Measurements from ENCODE around the gene NUTF2.
A peak's percentile ranks its signal among the peaks of the same experiment; 100 is the strongest.

Gene NUTF2

DNA sequence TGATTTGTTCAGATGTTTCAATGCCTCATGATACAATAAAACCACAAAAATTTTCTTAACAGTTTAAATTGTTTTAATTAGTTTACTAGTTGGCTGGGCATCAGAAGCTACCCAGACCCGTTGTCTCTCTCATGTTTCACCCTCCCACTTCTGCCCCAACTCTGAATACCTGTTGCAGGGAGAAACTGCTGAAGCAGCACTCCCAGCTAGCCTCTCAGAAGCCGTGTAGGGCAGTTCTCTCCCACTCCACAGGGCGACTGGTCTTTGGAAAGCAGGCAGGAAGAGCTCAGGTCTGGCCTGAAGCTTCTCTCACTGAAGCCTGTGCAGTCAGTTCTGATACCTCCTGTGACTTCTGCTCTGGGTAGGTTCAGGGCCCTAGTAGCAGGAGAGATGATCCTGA, 24.5 kb downstream of the NUTF2 start:
- no peak overlapping the region for H3K9ac ChIP-seq (ENCODE audit: low read depth, low read length)
- H3K4me1 ChIP-seq (ENCODE audit: control insufficient read depth, insufficient read depth, low read length) = peaks cover 5% of the 10 kb centered on the region
- no peak overlapping the region for H3K4me3 ChIP-seq (ENCODE audit: low read depth, low read length)
- no peaks in the 10 kb centered on the region for H3K9me3 ChIP-seq (ENCODE audit: control insufficient read depth, insufficient read depth, low read length)
- H3K36me3 ChIP-seq (ENCODE audit: control insufficient read depth, insufficient read depth, low read length) = peaks cover 38% of the 10 kb centered on the region
- H3K27me3 ChIP-seq (ENCODE audit: control insufficient read depth, insufficient read depth, low read length) = no peaks in the 10 kb centered on the region

DNA sequence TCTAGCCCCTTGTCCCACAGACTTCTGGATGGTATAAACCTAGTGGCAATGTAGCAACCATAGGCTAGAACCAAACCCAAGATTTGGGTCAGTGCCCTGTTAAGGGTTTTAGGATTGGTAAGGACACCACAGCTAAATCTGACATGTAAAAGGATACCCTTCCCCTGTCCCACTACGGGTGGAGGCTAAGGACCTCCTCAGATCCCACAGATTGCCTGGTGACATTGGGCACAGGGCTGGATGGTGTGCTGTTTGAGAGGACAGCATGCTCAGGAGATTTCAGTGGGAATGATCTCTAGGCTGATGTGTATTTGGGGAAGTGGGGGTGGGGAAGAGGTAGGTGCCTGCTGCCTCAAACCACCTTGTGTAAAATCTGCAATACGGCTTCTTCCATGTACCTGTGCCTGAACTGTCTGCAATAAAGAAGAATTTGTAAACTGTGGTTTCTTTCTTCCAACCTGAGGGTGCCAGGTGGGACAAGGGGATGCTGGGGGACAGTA, 25.4 kb downstream of the NUTF2 start:
- Histone ChIP-seq H3K9me3 (ENCODE audit: control insufficient read depth, insufficient read depth, low read length) (no peaks in the 10 kb centered on the region), H3K4me1 (ENCODE audit: control insufficient read depth, insufficient read depth, low read length) (peaks cover 5% of the 10 kb centered on the region), H3K36me3 (ENCODE audit: control insufficient read depth, insufficient read depth, low read length) (peaks cover 41% of the 10 kb centered on the region), H3K4me3 (ENCODE audit: low read depth, low read length) (peak overlapping the region; percentile 82), H3K9ac (ENCODE audit: low read depth, low read length) (no peak overlapping the region), H3K27me3 (ENCODE audit: control insufficient read depth, insufficient read depth, low read length) (no peaks in the 10 kb centered on the region)

DNA sequence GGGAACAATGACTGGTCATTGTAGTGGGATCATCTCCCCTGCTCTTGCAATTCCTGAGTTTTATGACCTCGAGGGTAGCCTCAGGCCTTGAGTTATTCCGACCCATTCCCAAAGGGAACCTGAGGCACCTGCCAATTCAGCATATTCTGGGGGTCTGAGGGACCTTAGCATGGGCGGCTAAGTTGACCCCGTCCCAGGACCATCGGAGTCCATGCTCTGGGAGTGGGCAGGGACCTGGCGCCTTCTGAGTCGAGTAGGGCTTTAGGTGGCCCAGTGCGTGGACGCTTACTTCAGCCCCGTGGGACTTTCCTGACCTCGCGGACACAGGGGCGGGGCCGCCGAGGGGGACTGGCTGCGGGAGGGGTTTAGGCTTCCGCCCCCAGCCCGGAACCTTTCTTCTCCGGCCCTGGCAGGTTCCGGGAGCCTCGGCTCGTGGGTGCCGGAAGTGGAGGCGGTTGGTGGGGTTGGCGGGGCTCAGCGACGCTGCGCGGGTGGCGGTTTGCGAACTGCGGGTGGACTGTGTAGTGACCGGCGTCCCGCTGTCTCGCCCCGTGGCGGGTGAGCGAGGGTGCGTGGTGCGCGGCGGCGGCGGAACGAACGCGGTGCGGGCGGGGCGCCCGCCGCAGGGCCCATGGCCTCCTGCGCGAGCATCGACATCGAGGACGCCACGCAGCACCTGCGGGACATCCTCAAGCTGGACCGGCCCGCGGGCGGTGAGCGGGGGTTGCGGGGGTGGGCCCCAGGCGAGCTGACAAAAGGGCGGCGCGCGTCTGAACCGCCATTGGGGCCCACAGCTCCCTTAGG, 26.1 kb downstream of the NUTF2 start, which contains the start of gene EDC4:
EDC4 (plus strand) TSS at position 422 of the 804 bp plus-strand sequence; CDS start at position 632, 210 bp downstream.
- no peaks in the 10 kb centered on the region for H3K27me3 ChIP-seq (ENCODE audit: control insufficient read depth, insufficient read depth, low read length)
- H3K9ac ChIP-seq (ENCODE audit: low read depth, low read length) = peak within 1 kb of the TSS; percentile 90
- peaks cover 5% of the 10 kb centered on the region for H3K4me1 ChIP-seq (ENCODE audit: control insufficient read depth, insufficient read depth, low read length)
- H3K36me3 ChIP-seq (ENCODE audit: control insufficient read depth, insufficient read depth, low read length) = peaks cover 41% of the 10 kb centered on the region
- peak within 1 kb of the TSS; percentile 82 for H3K4me3 ChIP-seq (ENCODE audit: low read depth, low read length)
- no peaks in the 10 kb centered on the region for H3K9me3 ChIP-seq (ENCODE audit: control insufficient read depth, insufficient read depth, low read length)

DNA sequence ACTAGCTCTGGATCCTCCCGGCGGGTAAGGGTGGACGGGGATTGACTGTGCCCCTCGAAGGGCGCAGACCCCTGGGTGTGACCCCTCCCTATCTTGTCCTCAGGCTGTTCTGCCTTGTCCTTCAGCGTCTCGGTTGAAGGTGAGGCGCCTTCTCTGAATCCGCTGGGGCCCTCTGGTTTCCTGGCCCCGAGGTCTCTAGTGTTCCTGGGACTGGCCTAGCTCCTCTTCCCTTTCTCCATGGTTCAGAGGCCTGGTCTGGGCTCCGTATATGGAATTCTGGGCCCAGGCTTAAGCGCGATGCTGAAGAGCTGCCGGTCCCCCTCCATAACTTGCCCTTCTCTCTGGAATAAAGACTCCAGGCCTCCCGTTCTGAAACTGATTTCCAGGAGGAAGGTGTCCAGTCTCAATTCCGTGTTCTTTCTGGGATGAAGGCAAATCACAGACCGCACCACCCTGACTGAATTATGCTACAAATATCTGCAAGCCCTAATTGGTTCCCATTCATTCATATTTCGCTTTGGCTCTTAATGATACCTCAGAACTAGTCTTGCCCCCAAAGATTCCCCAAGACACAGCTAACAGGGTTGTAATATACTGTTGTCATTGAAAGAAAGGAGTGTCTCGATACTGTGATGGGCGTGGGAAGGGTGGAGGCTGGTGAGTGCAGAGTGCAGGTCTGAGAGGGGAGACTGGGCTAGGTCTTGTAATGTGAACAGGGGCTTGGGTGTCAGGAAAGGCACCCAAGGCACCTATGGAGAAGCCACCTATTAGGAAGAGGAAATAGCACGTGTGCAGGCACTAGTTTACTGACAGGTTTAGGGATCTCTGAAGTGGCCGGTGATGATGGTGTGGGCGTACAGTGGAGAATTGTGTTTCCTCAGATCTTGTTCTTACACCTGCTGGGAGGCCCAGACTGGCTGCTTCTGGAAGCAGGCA, 27.0 kb downstream of the NUTF2 start:
- Histone ChIP-seq H3K9ac (ENCODE audit: low read depth, low read length) (peak overlapping the region; percentile 90), H3K9me3 (ENCODE audit: control insufficient read depth, insufficient read depth, low read length) (no peaks in the 10 kb centered on the region), H3K36me3 (ENCODE audit: control insufficient read depth, insufficient read depth, low read length) (peaks cover 42% of the 10 kb centered on the region), H3K27me3 (ENCODE audit: control insufficient read depth, insufficient read depth, low read length) (no peaks in the 10 kb centered on the region), H3K4me3 (ENCODE audit: low read depth, low read length) (peak overlapping the region; percentile 82), H3K4me1 (ENCODE audit: control insufficient read depth, insufficient read depth, low read length) (peaks cover 5% of the 10 kb centered on the region)

DNA sequence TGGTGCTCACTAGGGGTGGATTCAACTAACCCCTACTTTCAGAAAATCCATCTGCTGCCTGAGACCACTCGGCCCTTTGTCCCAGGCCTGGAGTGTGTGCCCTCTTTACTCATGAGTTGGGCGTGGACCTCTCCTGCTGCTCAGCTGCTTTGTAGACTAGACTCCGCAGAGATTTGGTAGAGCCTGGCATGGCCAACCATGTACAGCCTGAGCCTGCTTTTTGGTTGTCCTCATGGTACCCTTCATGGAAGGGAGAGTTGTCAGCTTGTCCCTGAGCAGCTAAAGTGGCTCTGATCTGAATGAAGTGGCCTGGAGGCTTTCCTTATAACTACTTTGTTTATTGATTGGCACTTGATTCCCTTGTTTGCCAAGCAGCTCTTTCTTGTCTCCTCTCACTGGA, 27.6 kb downstream of the NUTF2 start:
- H3K36me3 ChIP-seq (ENCODE audit: control insufficient read depth, insufficient read depth, low read length) = peaks cover 47% of the 10 kb centered on the region
- no peaks in the 10 kb centered on the region for H3K27me3 ChIP-seq (ENCODE audit: control insufficient read depth, insufficient read depth, low read length)
- H3K4me1 ChIP-seq (ENCODE audit: control insufficient read depth, insufficient read depth, low read length) = peaks cover 5% of the 10 kb centered on the region
- H3K9me3 ChIP-seq (ENCODE audit: control insufficient read depth, insufficient read depth, low read length) = no peaks in the 10 kb centered on the region
- peak overlapping the region; percentile 82 for H3K4me3 ChIP-seq (ENCODE audit: low read depth, low read length)
- H3K9ac ChIP-seq (ENCODE audit: low read depth, low read length) = peak overlapping the region; percentile 32

GRCh38 chr16:67877064-67877463, 30.3 kb downstream of the NUTF2 start:
- peaks cover 56% of the 10 kb centered on the region for H3K36me3 ChIP-seq (ENCODE audit: control insufficient read depth, insufficient read depth, low read length)

GRCh38 chr16:67878232-67878631, 31.5 kb downstream of the NUTF2 start:
- H3K9ac ChIP-seq (ENCODE audit: low read depth, low read length) = no peak overlapping the region
- H3K4me3 ChIP-seq (ENCODE audit: low read depth, low read length) = no peak overlapping the region
- no peaks in the 10 kb centered on the region for H3K27me3 ChIP-seq (ENCODE audit: control insufficient read depth, insufficient read depth, low read length)
- peaks cover 68% of the 10 kb centered on the region for H3K36me3 ChIP-seq (ENCODE audit: control insufficient read depth, insufficient read depth, low read length)
- no peaks in the 10 kb centered on the region for H3K9me3 ChIP-seq (ENCODE audit: control insufficient read depth, insufficient read depth, low read length)
- peaks cover 5% of the 10 kb centered on the region for H3K4me1 ChIP-seq (ENCODE audit: control insufficient read depth, insufficient read depth, low read length)

More at GRCh38 chr16:67877064-67877463, 30.3 kb downstream of the NUTF2 start:
- H3K27me3 ChIP-seq (ENCODE audit: control insufficient read depth, insufficient read depth, low read length) = no peaks in the 10 kb centered on the region
- H3K9ac ChIP-seq (ENCODE audit: low read depth, low read length) = no peak overlapping the region
- H3K9me3 ChIP-seq (ENCODE audit: control insufficient read depth, insufficient read depth, low read length) = no peaks in the 10 kb centered on the region
- H3K4me3 ChIP-seq (ENCODE audit: low read depth, low read length) = no peak overlapping the region
- H3K4me1 ChIP-seq (ENCODE audit: control insufficient read depth, insufficient read depth, low read length) = peaks cover 5% of the 10 kb centered on the region

- H3K9me3 ChIP-seq (ENCODE audit: control insufficient read depth, insufficient read depth, low read length) = no peaks in the 10 kb centered on the region
- no peak overlapping the region for H3K9ac ChIP-seq (ENCODE audit: low read depth, low read length)
- H3K27me3 ChIP-seq (ENCODE audit: control insufficient read depth, insufficient read depth, low read length) = no peaks in the 10 kb centered on the region
- peaks cover 72% of the 10 kb centered on the region for H3K36me3 ChIP-seq (ENCODE audit: control insufficient read depth, insufficient read depth, low read length)
- H3K4me3 ChIP-seq (ENCODE audit: low read depth, low read length) = no peak overlapping the region
- peaks cover 4% of the 10 kb centered on the region for H3K4me1 ChIP-seq (ENCODE audit: control insufficient read depth, insufficient read depth, low read length)
These were observed 32.1 kb downstream of the NUTF2 start for GRCh38 chr16:67878846-67879245.

DNA sequence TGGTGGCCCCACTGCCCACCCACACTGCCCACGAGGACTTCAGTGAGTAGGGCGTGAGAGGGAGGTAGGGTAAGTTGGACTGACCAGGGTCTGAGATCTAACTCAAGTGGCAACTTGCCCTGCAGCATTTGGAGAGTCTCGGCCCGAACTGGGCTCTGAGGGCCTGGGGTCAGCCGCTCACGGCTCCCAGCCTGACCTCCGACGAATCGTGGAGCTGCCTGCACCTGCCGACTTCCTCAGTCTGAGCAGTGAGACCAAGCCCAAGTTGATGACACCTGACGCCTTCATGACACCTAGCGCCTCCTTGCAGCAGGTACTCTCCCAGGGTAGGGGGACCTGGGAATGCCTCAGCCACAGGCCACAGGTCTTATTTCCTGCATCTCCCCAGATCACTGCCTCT, 32.7 kb downstream of the NUTF2 start:
- no peaks in the 10 kb centered on the region for H3K27me3 ChIP-seq (ENCODE audit: control insufficient read depth, insufficient read depth, low read length)
- H3K4me3 ChIP-seq (ENCODE audit: low read depth, low read length) = no peak overlapping the region
- no peaks in the 10 kb centered on the region for H3K9me3 ChIP-seq (ENCODE audit: control insufficient read depth, insufficient read depth, low read length)
- peaks cover 72% of the 10 kb centered on the region for H3K36me3 ChIP-seq (ENCODE audit: control insufficient read depth, insufficient read depth, low read length)
- H3K4me1 ChIP-seq (ENCODE audit: control insufficient read depth, insufficient read depth, low read length) = peaks cover 5% of the 10 kb centered on the region
- H3K9ac ChIP-seq (ENCODE audit: low read depth, low read length) = no peak overlapping the region

DNA sequence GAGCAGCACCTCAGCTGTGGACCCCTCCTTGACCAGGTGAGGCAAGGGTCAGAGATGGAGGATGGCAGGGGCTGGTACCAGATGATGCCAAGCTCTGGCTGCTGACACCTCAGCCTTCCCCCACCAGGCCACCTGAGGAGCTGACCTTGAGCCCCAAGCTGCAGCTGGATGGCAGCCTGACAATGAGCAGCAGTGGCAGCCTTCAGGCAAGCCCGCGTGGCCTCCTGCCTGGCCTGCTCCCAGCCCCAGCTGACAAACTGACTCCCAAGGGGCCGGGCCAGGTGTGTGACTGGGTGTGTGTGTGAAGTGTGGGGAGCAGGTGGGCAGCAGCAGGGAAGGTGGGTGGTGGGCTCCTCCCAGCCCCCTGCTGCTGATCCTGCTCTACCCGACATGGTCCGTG, 33.2 kb downstream of the NUTF2 start:
- Histone ChIP-seq H3K4me1 (ENCODE audit: control insufficient read depth, insufficient read depth, low read length) (peaks cover 6% of the 10 kb centered on the region), H3K9me3 (ENCODE audit: control insufficient read depth, insufficient read depth, low read length) (no peaks in the 10 kb centered on the region), H3K27me3 (ENCODE audit: control insufficient read depth, insufficient read depth, low read length) (no peaks in the 10 kb centered on the region), H3K9ac (ENCODE audit: low read depth, low read length) (no peak overlapping the region), H3K4me3 (ENCODE audit: low read depth, low read length) (no peak overlapping the region), H3K36me3 (ENCODE audit: control insufficient read depth, insufficient read depth, low read length) (peaks cover 72% of the 10 kb centered on the region)

GRCh38 chr16:67880584-67880983, 33.9 kb downstream of the NUTF2 start:
- peaks cover 7% of the 10 kb centered on the region for H3K4me1 ChIP-seq (ENCODE audit: control insufficient read depth, insufficient read depth, low read length)
- H3K9ac ChIP-seq (ENCODE audit: low read depth, low read length) = no peak overlapping the region
- no peak overlapping the region for H3K4me3 ChIP-seq (ENCODE audit: low read depth, low read length)
- no peaks in the 10 kb centered on the region for H3K9me3 ChIP-seq (ENCODE audit: control insufficient read depth, insufficient read depth, low read length)
- H3K27me3 ChIP-seq (ENCODE audit: control insufficient read depth, insufficient read depth, low read length) = no peaks in the 10 kb centered on the region
- peaks cover 72% of the 10 kb centered on the region for H3K36me3 ChIP-seq (ENCODE audit: control insufficient read depth, insufficient read depth, low read length)
